GM23248 (cell line): ENCODE data around the gene ERMAP.

Experiments used
- EZH2 ChIP-seq: fragments of 200-600 bp; sonication (generic); IDR thresholded peaks from 2 replicates; pipeline ENCODE4 v1.6.1; 2018; ENCODE audit warnings: antibody characterized with exemption, mild to moderate bottlenecking; ENCODE audit not compliant: insufficient read depth, poor library complexity, severe bottlenecking
- EZH2phosphoT487 ChIP-seq: fragments of 200-600 bp; sonication (generic); IDR thresholded peaks from 2 replicates; pipeline ENCODE4 v1.6.1; 2018; ENCODE audit warnings: antibody characterized with exemption, moderate library complexity, mild to moderate bottlenecking, low read depth; ENCODE audit not compliant: insufficient read depth

DNA sequence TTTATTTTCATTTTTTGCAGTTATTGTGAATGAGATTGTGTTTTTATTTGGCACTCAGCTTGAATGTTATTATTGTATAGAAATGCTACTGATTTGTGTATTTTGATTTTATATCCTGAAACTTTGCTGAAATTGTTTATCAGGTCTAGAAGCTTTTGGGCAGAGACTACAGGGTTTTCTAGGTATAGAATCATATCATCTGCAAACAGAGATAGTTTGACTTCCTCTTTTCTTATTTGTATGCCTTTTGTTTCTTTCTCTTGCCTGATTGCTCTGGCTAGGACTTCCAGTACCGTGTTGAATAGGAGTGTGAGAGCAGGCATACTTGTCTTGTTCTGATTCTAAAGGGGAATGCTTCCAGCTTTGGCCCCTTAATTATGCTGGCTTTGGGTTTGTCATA lies 56.7 kb downstream of the ERMAP start:
- TF ChIP-seq EZH2 = no peak
- no peak for TF ChIP-seq EZH2phosphoT487
